ENCODE data around the gene TRIM62.

TRIM62 gene

GRCh38 chr1:33169290-33170055 lies 12.4 kb downstream of the TRIM62 start:
- no peak for TF ChIP-seq CTCF (IDR thresholded peaks at IDR 0.05; ENCODE audit: low read depth, low read length)

GRCh38 chr1:33168556-33169289 lies 13.1 kb downstream of the TRIM62 start:
- no peak for DNase-seq (ENCODE audit: low read depth, low spot score)
- in situ Hi-C loops (cut with HindIII; ENCODE audit: low sequenced_read_pairs), result no loop called here
- no peak overlapping the region for H3K4me3 ChIP-seq (ENCODE audit: low read depth, low read length)
- no peak for TF ChIP-seq CTCF (IDR thresholded peaks at IDR 0.05; ENCODE audit: low read depth, low read length)

More at GRCh38 chr1:33169290-33170055, 12.4 kb downstream of the TRIM62 start:
- DNase-seq (ENCODE audit: low read depth, low spot score), result peak; percentile 40
- H3K4me3 ChIP-seq (ENCODE audit: low read depth, low read length), result no peak overlapping the region
- in situ Hi-C loops (cut with HindIII; ENCODE audit: low sequenced_read_pairs), result no loop called here

GRCh38 chr1:33167650-33168447 lies 14.0 kb downstream of the TRIM62 start:
- no peak overlapping the region for H3K4me3 ChIP-seq (ENCODE audit: low read depth, low read length)
- in situ Hi-C loops (cut with HindIII; ENCODE audit: low sequenced_read_pairs), result no loop called here
- TF ChIP-seq CTCF (IDR thresholded peaks at IDR 0.05; ENCODE audit: low read depth, low read length), result no peak
- no peak for DNase-seq (ENCODE audit: low read depth, low spot score)

- no peak for DNase-seq (ENCODE audit: low read depth, low spot score)
- in situ Hi-C loops (cut with HindIII; ENCODE audit: low sequenced_read_pairs), result no loop called here
- TF ChIP-seq CTCF (IDR thresholded peaks at IDR 0.05; ENCODE audit: low read depth, low read length), result no peak
- H3K4me3 ChIP-seq (ENCODE audit: low read depth, low read length), result no peak overlapping the region
These were observed 16.0 kb downstream of the TRIM62 start for GRCh38 chr1:33165809-33166208.

- no peak for TF ChIP-seq CTCF (IDR thresholded peaks at IDR 0.05; ENCODE audit: low read depth, low read length)
- in situ Hi-C loops (cut with HindIII; ENCODE audit: low sequenced_read_pairs), result no loop called here
- H3K4me3 ChIP-seq (ENCODE audit: low read depth, low read length), result no peak overlapping the region
- DNase-seq (ENCODE audit: low read depth, low spot score), result no peak
These were observed 16.6 kb downstream of the TRIM62 start for GRCh38 chr1:33165209-33165608.
